IPS-11a (cell line): Measurements from ENCODE around the gene GPS2.

ENCODE experiments used
- H3K4me3 ChIP-seq: one replicate; pipeline ENCODE4 v1.5.1; 2013; ENCODE audit warnings: low read depth, low read length, control low read depth

The GPS2 gene

DNA sequence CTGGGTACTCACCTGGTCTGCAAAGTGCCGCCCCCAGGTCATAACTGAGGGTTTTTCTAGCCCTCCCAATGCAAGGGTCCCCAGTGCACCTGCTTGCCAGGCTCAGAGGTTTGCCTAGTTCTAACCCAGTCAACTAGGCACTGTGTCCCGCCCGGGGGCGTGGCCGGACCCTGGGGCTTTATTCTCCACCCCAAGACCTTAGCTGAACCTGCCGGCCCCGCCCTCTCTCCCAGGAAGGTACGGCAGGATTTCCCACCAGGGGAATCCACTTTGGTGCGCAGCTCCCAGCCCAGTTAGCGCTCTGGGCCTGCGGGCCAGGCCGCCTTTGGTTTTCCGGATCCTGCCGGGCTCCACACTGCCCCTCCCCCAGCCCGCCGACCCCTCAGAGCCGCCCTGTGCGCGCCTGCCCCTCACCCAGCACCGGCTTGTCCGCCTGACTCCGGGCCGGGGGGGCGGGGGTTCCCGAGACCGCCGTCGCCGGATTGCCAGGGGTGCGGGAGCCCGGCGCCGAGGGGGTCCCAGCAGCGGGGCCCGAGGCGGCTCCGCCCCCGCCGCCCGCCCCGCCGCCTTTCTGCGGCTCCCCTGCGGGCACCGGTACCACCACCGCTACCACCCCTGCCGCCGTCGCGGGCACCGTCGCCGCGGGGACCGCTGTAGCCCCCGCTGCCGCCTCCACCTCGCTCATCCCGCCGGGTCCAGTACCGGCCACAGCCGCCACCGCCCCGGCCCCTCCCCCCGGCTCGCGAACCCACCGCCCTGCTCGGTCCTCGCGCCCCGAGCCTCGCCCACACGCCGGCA, 21.1 kb downstream of the GPS2 start:
- H3K4me3 ChIP-seq: peak overlapping the region; percentile 17

DNA sequence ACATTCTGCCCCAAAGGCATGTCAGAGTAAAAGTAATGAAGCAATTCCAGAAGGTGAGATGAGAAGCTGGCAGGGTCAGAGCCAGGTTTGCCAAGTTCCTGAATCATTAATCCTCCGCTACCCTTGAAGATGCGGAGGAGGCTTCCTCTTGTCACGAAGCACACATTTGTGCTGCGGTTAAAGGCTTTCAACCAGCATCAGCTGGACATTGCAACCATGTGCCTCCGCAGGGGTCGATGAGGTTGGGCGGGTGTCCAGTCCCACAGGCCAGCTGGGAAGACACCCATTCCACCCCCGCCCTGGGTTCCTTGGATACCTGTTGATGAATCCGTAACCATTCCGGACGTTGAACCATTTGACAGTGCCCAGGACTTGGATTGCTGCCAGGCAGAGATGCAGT, 22.0 kb downstream of the GPS2 start:
- no peak overlapping the region for H3K4me3 ChIP-seq

DNA sequence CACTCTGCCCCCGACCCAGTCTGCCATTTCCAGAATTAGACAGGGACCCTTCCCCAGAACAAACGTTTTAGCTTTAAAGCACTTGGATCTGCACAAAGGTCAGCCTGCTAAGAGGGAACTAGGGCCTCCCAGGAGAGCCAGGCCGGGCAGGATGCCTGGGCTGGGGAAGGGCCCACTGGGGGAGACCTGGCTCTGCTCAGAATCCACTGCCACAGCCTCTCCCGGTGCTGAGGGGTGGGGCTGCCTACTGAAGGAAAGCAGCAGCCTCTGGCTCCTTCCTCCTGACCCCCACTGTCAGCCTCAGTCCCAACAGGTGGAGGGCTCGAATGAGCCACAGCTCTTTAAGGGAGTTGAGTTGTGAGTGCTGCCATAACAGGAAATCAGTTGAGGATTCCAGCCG, 22.4 kb downstream of the GPS2 start:
- H3K4me3 ChIP-seq: no peak overlapping the region

DNA sequence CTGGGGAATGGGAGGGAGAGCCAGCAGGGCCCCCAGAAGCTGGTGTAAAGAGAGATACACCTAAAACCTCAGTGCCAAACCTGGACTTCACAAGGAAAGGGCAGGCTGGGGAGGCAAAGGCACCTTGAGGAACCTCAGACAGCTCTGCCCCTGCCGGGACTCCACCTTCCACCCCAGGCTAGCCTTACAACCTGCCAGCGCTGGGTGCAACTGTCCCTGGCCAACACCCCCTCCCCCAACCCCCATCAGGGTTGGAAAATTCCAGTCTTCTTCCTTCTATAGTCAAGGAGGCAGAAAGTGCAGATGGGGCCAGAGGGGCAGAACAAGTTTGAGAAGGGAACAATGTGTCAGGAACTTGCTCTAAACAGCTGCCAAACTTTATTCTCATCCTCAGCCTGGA, 23.0 kb downstream of the GPS2 start:
- H3K4me3 ChIP-seq: no peak overlapping the region

DNA sequence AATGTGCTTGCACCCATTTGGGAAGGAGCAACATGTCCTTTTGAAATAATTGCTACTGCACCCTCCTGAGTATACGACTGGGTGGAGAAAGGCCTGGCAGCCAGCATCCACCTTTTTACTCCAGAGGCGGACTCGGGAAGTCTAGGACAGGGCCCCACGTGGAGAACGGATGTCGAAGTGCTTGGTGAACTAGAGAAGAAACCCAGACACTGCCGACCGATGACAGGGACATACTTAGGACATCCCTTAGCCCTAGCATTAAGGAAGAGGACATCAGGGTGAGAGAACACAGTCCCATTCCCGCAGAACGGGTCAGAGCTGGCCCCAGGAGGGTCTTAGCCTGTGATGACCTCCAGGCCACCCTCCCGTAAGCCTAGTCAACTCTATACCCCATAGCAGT, 24.5 kb downstream of the GPS2 start:
- no peak overlapping the region for H3K4me3 ChIP-seq

DNA sequence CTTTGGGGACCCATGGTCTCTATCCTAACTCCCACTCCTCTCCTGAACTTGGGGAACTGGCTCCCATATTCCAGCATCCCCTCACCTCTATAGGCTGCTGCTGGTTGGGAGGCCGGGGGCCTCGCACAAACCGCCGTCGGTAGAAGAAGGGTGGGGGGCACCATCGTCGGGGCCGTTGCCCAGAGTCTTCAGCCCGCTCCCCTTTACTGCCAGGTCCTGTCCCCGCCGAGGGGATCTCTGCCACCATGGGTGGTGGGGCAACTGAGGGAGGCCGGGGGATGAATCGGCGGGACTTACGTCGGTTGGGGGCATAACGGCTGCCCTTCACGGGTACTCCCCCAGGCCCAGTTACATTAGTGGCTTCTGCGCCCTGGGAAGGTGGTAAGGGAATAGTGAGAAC, 25.0 kb downstream of the GPS2 start:
- no peak overlapping the region for H3K4me3 ChIP-seq

DNA sequence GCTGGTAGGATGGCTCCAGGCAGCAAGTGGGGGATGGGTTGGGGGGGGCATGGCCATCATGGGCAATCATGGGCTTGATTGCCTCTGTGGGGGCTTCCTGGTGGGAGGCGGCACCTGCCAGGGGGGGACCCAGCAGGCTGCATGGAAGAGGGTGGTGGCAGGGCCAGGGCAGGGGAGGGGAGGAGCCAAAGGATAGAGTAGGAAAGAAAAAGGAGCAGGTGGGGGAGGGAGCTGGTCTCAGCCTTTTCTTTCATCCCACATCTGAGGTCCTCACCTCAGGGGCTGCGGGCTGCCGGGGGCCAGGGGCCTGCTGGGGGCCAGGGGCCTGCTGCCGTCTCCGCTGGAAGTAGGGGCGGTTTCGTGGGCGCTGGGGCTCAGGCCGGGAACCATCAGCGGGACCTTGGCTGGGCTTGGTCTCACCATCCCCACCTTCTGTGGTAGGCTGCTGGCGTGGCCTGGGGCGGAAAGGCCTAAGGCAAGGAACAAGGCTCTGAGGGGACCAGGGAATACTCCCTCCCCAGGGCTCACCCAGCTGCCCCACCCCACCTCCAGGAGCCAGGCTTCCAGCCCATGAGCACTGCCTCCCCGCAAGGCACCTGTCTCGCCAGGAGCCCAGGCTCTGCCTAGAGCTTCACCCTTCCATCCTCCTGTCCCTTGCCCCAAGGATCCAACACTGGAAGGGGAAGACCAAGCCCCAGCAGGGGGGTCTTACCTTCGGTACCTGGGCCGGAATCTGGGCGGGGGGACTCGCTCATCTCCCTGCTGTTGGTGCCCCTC, 25.7 kb downstream of the GPS2 start:
- H3K4me3 ChIP-seq: no peak overlapping the region

DNA sequence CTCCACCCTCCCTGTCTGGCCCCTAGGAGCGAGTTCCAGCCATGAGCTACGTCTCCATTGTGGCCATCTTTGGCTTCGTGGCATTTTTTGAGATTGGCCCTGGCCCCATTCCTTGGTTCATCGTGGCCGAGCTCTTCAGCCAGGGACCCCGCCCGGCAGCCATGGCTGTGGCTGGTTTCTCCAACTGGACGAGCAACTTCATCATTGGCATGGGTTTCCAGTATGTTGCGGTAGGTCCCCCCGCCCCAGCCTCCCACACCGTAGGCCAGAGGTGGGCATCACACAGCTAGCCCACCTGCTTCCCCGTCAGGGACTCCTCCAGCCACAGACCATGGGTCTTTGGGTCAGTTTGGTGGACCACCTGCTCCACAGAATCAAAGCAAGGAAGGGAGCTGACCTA, 29.5 kb downstream of the GPS2 start:
- H3K4me3 ChIP-seq: no peak overlapping the region

DNA sequence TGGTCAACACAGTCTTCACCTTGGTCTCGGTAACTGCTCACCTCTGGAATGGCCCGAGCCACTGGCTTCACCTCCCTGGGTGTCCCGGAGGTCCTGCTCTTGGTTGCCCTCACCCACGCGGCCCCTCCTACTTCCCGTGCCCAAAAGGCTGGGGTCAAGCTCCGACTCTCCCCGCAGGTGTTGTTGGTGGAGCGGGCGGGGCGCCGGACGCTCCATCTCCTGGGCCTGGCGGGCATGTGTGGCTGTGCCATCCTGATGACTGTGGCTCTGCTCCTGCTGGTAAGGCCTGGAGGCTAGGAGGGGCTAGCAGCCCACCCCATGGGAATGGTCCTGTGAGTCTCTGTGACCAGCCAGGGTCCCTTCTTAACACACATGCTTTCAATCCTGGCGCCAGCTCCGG, 30.2 kb downstream of the GPS2 start:
- H3K4me3 ChIP-seq: no peak overlapping the region

DNA sequence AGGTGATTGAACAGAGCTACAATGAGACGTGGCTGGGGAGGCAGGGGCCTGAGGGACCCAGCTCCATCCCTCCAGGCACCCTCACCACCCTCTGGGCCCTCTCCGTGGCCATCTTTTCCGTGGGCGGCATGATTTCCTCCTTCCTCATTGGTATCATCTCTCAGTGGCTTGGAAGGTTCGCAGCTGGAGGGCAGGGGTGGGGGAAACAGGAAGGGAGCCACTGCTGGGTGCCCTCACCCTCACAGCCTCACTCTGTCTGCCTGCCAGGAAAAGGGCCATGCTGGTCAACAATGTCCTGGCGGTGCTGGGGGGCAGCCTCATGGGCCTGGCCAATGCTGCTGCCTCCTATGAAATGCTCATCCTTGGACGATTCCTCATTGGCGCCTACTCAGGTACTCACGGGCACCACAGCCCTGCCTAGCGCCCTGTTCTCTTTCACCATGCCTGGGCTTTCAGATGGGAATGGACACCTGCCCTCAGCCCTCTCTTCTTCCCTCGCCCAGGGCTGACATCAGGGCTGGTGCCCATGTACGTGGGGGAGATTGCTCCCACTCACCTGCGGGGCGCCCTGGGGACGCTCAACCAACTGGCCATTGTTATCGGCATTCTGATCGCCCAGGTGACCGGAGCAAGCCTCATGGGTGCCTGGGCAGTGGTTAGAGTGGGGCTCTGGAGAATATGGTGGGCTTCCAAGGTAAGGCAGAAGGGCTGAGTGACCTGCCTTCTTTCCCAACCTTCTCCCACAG, 31.5 kb downstream of the GPS2 start:
- H3K4me3 ChIP-seq: no peak overlapping the region

DNA sequence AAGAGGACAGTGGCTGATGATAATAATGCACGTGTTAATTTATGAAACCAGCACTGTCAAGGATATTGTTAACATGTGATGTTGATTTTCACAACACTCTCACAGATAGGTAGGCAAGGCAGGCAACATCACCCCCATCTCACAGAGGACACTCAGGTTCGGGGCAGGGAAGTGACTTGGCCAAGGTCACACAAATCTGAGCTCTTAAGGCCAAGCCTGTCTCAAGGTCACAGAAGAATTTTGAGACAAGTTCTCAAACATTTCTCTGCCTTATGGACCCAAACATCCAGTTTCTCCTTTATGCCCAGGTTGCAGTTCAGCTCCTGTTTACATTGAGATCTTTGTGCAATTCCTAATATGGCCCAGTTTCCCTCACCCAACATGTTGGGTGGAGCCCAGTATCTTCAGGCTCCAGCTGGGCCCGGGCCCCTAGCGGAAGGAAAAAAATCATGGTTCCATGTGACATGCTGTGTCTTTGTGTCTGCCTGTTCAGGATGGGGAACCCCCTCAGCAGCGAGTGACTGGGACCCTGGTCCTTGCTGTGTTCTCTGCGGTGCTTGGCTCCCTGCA, 32.3 kb downstream of the GPS2 start:
- H3K4me3 ChIP-seq: no peak overlapping the region

DNA sequence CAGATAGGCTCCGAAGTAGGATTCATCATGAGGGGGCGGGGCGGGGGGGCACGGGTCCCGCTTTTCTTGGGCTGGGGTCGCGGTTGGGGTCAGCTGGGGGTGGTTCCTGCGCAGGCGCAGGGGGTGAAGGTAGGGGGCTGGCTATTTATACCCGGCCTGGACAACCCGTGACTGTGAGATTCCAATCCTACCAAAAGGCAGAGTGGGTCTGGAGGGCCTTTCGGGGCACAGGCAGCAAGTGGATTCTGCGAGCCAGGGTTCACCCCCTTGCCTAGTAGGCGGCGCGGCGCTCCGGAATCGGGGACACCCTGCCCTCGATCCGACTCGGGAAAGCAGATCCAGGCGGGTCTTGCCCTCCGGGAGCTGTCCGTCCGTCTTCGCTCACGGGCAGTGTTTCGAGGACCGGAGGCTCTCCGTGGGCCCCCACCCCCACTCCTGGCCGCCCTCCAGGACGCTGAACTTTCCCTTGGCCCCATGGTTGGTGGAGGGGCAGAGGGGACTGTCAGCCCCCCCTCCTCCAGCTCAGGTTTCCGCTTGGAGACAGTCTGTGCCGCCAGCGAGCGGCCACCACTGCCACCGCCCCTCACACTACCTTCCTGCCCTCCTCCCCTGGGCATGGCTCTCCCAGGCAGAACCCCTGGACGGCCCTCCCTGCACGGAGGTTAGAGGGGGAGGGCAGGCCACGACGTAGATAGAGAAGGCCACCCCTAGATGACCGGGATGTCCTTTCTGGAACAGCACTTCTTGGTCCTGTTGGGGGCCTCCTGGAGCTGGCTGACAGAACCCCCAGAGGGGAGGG, 33.0 kb downstream of the GPS2 start:
- H3K4me3 ChIP-seq: peak overlapping the region; percentile 63

DNA sequence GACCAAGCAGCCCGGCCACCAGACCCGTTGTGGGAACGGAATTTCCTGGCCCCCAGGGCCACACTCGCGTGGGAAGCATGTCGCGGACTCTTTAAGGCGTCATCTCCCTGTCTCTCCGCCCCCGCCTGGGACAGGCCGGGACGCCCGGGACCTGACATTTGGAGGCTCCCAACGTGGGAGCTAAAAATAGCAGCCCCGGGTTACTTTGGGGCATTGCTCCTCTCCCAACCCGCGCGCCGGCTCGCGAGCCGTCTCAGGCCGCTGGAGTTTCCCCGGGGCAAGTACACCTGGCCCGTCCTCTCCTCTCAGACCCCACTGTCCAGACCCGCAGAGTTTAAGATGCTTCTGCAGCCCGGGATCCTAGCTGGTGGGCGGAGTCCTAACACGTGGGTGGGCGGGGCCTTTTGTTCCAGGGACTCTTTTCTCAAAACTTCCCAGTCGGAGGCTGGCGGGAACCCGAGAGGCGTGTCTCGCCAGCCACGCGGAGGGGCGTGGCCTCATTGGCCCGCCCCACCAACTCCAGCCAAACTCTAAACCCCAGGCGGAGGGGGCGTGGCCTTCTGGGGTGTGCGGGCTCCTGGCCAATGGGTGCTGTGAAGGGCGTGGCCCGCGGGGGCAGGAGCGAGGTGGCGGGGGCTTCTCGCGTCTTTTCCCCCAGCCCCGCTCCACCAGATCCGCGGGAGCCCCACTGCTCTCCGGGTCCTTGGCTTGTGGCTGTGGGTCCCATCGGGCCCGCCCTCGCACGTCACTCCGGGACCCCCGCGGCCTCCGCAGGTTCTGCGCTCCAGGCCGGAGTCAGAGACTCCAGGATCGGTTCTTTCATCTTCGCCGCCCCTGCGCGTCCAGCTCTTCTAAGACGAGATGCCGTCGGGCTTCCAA, 33.8 kb downstream of the GPS2 start, which contains the start of gene SLC2A4:
SLC2A4 (plus strand) TSS at position 645 of the 879 bp plus-strand sequence; CDS start at position 862, 217 bp downstream.
- H3K4me3 ChIP-seq: peak within 1 kb of the TSS; percentile 63

DNA sequence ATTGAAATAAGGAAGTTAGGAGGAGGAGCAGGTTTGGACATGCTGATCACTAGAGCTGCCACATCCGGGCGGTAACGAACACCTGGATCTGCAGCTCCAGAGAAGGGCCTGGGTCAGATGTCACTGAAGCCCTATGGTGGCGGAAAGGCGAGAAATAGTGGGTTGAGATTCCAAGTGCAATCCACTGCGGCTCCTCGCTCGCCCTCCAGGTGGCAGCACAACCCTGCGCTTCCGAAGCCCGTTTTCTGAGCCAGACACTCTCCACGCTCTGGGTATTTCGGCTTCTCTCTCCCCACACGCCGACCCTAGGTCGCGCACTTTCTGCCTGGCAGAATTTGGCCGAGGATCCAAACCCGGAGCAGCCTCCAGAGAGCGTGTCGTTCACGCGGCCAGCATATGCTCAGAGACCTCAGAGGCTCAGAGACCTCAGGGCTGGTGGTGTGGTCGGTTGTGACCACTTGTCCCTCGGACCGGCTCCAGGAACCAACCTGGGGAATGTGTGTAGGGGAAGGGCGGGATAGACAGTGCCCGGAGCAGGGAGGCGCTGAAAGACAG, 34.6 kb downstream of the GPS2 start:
- H3K4me3 ChIP-seq: peak overlapping the region; percentile 30

DNA sequence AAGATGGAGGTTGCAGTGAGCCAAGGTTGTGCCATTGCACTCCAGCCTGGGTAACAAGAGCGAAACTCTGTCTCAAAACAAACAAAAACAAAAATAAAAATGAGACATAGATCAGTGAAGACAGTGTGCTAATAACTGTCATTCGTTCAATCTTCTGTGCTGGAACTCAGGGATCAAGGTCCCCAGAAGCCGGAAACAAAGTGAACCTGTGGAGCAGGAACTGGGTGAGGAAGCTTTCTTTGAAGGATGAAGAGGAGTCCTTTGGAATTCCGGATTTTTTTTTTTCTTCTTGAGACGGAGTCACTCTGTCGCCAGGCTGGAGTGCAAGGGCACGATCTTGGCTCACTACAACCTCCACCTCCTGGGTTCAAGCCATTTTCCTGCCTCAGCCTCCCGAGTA, 35.7 kb downstream of the GPS2 start:
- no peak overlapping the region for H3K4me3 ChIP-seq

DNA sequence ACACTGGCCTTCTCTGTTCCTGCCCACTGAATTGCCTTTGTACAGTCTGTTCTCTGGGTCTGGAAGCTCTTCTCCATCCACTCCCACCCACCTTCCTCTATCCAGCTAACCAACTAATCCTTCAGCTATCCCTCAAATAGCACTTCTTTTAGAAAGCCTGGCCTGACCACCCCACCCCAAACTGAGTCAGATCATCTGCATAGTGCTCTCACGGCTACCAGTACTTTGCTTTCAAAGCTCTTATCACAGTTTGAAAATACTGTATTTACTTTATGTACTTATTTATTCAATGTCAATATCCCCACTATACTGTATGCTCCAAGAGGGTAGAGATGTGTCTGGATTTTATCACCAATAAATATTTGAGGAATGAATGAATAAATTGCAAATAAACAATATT, 48.4 kb downstream of the GPS2 start:
- no peak overlapping the region for H3K4me3 ChIP-seq

DNA sequence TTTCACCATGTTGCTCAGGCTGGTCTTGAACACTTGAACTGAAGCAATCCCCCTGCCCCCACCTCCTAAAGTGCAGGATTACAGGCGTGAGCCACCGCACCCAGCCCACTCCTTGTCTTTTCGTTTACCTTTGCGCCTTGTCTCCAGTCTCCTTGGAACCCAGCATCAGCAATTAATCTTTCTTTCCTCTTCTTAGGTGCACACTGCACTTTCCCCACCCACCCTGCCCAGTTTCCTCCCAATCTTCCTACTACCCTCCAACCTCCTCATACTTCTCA, 51.4 kb downstream of the GPS2 start:
- peak overlapping the region; percentile 100 for H3K4me3 ChIP-seq

DNA sequence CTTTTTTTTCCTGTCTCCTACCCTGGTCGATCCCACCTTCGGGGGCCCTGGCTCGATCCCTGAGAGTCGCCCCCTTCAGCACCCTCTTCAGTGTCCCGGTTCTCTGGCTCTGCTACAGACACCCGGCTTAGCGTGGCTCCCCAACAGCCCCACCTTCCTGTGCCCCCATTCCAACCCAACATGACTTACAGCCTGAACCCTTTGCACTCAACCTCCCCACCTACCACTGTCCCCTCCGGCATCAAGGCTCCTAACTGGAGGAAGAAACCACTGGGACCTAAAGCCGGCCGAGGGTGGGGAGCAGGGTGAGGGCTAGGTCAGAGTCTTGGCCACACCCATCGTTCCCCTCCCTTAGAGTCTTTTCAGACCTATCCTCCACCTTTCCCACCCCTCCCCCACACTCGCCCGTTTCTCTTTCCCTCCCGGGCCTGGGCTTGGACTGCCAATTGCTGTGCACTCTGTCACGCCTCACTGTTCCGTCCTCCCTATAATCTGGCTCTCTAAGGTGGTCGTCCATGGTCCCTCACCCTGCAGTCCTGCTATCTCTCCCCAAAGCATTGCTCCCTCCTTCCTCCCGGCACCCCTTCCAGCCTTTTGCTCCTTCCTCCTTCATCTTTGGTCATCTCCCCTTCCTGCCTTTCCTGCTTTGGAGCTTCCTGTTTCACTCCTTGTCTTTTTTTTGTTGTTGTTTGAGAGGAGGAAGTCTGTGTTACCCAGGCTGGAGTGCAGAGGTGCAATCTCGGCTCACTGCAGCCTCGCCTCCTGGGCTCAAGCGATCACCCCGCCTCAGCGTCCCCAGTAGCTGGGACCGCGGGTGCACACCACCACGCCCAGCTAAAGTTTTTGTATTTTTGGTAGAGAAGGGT, 52.0 kb downstream of the GPS2 start:
- H3K4me3 ChIP-seq: peak overlapping the region; percentile 100
